AG10803 (cell line): ENCODE measurements around the gene LDLRAD4.

Experiments used
- DNase-seq: peaks from one replicate; pipeline ENCODE4 v3.0.0; 2010; ENCODE audit warnings: low read depth
- H3K4me3 ChIP-seq: 2 replicates; pipeline ENCODE4 v1.5.1; 2011; ENCODE audit warnings: mild to moderate bottlenecking, low read length, control low read depth
- TF ChIP-seq, protein P1 (sequence below): conservative IDR thresholded peaks from 2 replicates; pipeline ENCODE4 v1.5.1; 2011; ENCODE audit warnings: mild to moderate bottlenecking, low read length, control low read depth, inconsistent platforms

Gene LDLRAD4

DNA sequence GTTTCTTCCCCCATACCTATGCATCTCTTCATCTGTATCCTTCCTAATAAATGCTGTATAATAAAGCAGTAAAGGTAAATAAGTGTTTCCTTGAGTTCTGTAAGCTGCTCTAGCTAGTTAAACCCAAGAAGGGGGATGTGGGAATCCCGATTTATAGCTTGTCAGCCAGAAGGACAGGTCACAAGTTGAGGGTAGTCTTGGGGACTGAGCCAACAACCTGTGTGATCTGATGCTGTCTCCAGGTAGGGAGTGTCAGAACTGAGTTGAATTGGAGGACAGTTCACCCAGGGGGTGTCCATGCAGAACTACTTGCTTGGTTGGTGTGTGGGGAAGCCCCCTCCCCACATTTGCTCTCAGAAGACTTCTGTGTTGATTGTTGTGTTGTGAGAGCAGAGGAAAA, 112.4 kb downstream of the LDLRAD4 start:
- no peak for DNase-seq
- H3K4me3 ChIP-seq: no peak overlapping the region
- TF ChIP-seq, protein P1, sequence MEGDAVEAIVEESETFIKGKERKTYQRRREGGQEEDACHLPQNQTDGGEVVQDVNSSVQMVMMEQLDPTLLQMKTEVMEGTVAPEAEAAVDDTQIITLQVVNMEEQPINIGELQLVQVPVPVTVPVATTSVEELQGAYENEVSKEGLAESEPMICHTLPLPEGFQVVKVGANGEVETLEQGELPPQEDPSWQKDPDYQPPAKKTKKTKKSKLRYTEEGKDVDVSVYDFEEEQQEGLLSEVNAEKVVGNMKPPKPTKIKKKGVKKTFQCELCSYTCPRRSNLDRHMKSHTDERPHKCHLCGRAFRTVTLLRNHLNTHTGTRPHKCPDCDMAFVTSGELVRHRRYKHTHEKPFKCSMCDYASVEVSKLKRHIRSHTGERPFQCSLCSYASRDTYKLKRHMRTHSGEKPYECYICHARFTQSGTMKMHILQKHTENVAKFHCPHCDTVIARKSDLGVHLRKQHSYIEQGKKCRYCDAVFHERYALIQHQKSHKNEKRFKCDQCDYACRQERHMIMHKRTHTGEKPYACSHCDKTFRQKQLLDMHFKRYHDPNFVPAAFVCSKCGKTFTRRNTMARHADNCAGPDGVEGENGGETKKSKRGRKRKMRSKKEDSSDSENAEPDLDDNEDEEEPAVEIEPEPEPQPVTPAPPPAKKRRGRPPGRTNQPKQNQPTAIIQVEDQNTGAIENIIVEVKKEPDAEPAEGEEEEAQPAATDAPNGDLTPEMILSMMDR: no peak

DNA sequence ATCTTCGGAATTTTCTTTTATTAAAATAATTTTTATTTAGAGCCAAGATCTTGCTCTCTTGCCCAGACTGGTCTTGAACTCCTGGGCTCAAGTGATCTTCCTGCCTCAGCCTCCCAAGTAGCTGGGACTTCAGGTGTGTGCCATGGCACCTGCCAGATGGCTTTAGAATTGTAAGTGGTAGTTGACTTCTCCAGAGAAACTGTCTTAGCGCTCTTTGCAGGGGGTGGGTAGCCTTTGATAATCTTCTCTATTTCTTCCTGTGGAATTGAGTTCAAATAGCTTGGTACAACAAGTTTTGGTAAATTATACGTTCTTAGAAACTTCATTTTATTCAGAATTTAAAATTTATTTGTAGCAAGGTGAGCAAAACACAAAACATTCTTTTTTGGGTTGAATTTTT, 113.3 kb downstream of the LDLRAD4 start:
- TF ChIP-seq, protein P1: no peak
- DNase-seq: no peak
- no peak overlapping the region for H3K4me3 ChIP-seq

DNA sequence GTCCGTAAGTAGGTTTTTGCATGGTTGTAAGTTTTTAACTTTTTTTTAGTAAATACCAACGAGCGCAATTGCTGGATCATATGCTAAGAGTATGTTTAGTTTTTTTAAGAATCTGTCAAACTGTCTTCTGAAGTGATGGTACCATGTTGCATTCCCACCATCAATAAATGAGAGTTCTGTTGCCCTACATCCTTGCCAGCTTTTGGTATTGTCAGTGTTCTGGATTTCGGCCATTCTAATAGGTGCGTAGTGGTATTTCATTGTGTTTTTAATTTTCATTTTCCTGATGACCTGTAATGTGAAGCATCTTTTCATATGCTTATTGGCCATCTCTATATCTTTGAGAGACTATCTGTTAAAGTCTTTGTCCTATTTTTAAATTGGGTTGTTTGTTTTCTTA, 114.3 kb downstream of the LDLRAD4 start:
- no peak overlapping the region for H3K4me3 ChIP-seq
- DNase-seq: no peak
- TF ChIP-seq, protein P1: no peak

DNA sequence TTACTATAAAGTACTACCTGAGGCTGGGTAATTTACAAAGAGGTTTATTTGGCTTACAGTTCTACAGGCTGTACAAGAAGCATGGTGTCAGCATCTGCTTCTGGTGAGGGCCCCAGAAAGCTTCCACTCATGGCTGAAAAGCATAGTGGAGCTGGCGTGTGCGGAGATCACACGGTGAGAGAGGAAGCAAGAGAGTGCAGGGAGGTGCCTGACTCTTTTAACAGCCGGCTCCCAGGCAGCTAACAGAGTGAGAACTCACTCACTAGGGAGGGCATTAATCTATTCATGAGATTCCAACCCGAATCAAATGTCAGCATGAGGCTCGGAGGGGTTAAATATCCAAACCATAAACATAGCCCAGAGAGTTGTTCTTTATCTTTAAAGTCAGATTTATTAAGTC, 117.3 kb downstream of the LDLRAD4 start:
- no peak for DNase-seq
- H3K4me3 ChIP-seq: no peak overlapping the region

DNA sequence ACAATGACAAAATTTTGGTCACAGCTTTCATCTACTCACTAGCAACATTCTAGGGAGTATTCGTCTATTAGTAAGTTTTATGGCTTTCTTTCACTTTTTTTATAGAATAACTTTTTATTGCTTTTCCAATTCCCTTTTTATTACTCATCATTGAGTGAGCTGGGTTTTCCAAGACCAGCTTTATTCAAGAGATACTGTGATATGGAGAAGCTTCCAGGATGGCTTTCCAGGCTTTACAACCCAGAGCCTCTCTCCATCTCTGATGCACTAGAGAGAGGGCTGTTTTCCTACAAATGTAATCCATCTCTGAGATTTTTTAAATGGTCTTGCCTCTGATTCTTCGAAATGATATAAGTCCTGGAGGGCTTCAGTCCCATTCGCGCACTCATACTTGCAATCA, 118.3 kb downstream of the LDLRAD4 start:
- peak; percentile 28 for DNase-seq
- no peak overlapping the region for H3K4me3 ChIP-seq
- TF ChIP-seq, protein P1: no peak

More for the DNA sequence above, 117.3 kb downstream of the LDLRAD4 start:
- TF ChIP-seq, protein P1: no peak

DNA sequence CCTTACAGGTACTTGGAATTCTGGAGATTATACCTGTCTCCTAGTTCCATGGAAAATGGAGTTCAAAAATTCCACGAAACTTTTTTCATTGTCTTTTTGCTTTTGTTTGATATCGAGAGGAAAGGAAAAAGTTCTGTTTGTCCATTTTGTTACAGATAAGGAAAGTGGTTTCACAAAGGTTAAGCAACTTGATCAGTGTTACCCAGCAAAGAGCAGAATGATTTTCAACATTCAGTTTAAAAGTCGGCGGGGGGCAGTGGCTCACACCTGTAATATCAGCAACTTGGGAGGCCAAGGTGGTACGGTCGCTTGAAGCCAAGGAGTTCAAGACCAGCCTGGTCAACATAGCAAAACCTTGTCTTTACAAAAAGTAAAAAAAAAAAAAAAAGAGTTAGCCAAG, 118.8 kb downstream of the LDLRAD4 start:
- no peak for DNase-seq
- H3K4me3 ChIP-seq: no peak overlapping the region
- TF ChIP-seq, protein P1: no peak

DNA sequence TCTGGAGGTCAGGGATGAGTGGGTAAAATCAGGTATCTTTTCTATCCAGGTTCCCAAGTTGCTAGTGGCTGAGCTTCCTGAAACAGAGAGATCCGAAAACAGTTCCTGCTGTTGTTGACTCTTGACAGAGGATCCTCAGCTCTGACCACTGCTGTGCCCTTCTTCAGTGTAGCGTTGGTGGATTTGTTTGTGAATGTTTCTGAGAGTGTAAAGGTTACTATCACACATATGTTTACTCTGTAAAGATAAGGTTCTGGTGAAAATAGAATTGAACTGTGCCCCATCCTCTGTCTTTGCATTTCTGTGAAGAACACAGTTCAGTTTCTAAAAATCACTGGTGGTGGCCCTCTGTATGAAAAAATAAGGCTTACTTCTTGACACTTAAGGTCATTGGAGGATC, 119.8 kb downstream of the LDLRAD4 start:
- no peak for DNase-seq
- TF ChIP-seq, protein P1: no peak
- no peak overlapping the region for H3K4me3 ChIP-seq
